Karpas-422 (cell line): ENCODE data around the gene FRMD8. TPM values are rescaled to one million over a fixed set of nuclear protein-coding genes. Genes with fewer than 3 reads are reported as not detected.

Experiments
- DNase-seq: peaks from one replicate; pipeline ENCODE4 v3.0.0-alpha.2; 2015
- H2AFZ ChIP-seq: fragments of 200-600 bp; sonication (generic); 2 replicates; pipeline ENCODE4 v1.6.1; 2014; ENCODE audit warnings: antibody characterized with exemption, low read length, mixed read lengths
- H3K27ac ChIP-seq: fragments of 200-600 bp; sonication (generic); 2 replicates; pipeline ENCODE4 v1.5.1; 2014; ENCODE audit warnings: mild to moderate bottlenecking, low read length, moderate library complexity
- H3K27me3 ChIP-seq: fragments of 200-600 bp; sonication (generic); 2 replicates; pipeline ENCODE4 v1.6.1; 2014; ENCODE audit warnings: low read length, mixed read lengths
- H3K36me3 ChIP-seq: fragments of 200-600 bp; sonication (generic); 2 replicates; pipeline ENCODE4 v1.6.1; 2014; ENCODE audit warnings: low read length, mixed read lengths; ENCODE audit not compliant: insufficient read depth
- H3K4me1 ChIP-seq: fragments of 200-600 bp; sonication (generic); 2 replicates; pipeline ENCODE4 v1.6.1; 2014; ENCODE audit warnings: mild to moderate bottlenecking, low read length, mixed read lengths
- H3K4me2 ChIP-seq: fragments of 200-600 bp; sonication (generic); 2 replicates; pipeline ENCODE4 v1.6.1; 2014; ENCODE audit warnings: low read length, low read depth, mild to moderate bottlenecking; ENCODE audit not compliant: poor library complexity, severe bottlenecking
- H3K4me3 ChIP-seq: fragments of 200-600 bp; sonication (generic); 2 replicates; pipeline ENCODE4 v1.5.1; 2014; ENCODE audit warnings: mild to moderate bottlenecking, antibody characterized with exemption, low read length, mixed read lengths
- H3K79me2 ChIP-seq: fragments of 200-600 bp; sonication (generic); 2 replicates; pipeline ENCODE4 v1.6.1; 2014; ENCODE audit warnings: mild to moderate bottlenecking, low read length, mixed read lengths
- H3K9ac ChIP-seq: fragments of 200-600 bp; sonication (generic); 2 replicates; pipeline ENCODE4 v1.6.0; 2014; ENCODE audit warnings: low read length
- H3K9me2 ChIP-seq: fragments of 200-600 bp; sonication (generic), shearing (Covaris generic); replicated peaks from 2 replicates; pipeline ENCODE4 v1.6.0; 2014; ENCODE audit warnings: mild to moderate bottlenecking, low read length, moderate library complexity; ENCODE audit not compliant: insufficient read depth
- H3K9me3 ChIP-seq: fragments of 300-700, 200-600 bp; sonication (generic); 2 replicates; pipeline ENCODE4 v1.6.1; 2014; ENCODE audit warnings: low read length, mixed read lengths
- H4K20me1 ChIP-seq: fragments of 200-600 bp; sonication (generic); 2 replicates; pipeline ENCODE4 v1.6.1; 2014; ENCODE audit warnings: mild to moderate bottlenecking, antibody characterized with exemption, low read length, low read depth; ENCODE audit not compliant: insufficient read depth
- total RNA-seq: library from RNA; depleted of rRNA; stranded (reverse); fragments of >200 nt; shearing (Covaris generic); gene quantifications from 2 replicates; pipeline ENCODE4 v1.2.3, GENCODE V29; 2014; ENCODE audit warnings: low replicate concordance

Gene FRMD8
- total RNA-seq, 1 experiment from 2014 or later: 48.5 TPM

GRCh38 chr11:65435411-65435931, 49.0 kb downstream of the FRMD8 start:
- Histone ChIP-seq H3K27me3 (no peaks in the 10 kb centered on the region), H3K4me3 (no peak overlapping the region), H4K20me1 (no peaks in the 10 kb centered on the region), H3K79me2 (peaks cover 11% of the 10 kb centered on the region), H3K4me1 (peaks cover 49% of the 10 kb centered on the region), H3K9me2 (no peaks in the 10 kb centered on the region), H2AFZ (no peak overlapping the region), H3K36me3 (peaks cover 29% of the 10 kb centered on the region), H3K9ac (no peak overlapping the region), H3K4me2 (no peak overlapping the region), H3K27ac (peak overlapping the region; percentile 21), H3K9me3 (no peaks in the 10 kb centered on the region)
- DNase-seq: peak; percentile 41

GRCh38 chr11:65435981-65436411, 49.6 kb downstream of the FRMD8 start:
- Histone ChIP-seq H3K79me2 (peaks cover 11% of the 10 kb centered on the region), H3K9me2 (no peaks in the 10 kb centered on the region), H3K9ac (no peak overlapping the region), H3K36me3 (peaks cover 29% of the 10 kb centered on the region), H4K20me1 (no peaks in the 10 kb centered on the region), H3K27me3 (no peaks in the 10 kb centered on the region), H2AFZ (no peak overlapping the region), H3K4me3 (no peak overlapping the region), H3K9me3 (no peaks in the 10 kb centered on the region), H3K4me1 (peaks cover 49% of the 10 kb centered on the region), H3K4me2 (no peak overlapping the region), H3K27ac (0 out of 2 replicates have a peak overlapping the region, but pooled peaks have one; percentile 21)
- peak; percentile 43 for DNase-seq

DNA sequence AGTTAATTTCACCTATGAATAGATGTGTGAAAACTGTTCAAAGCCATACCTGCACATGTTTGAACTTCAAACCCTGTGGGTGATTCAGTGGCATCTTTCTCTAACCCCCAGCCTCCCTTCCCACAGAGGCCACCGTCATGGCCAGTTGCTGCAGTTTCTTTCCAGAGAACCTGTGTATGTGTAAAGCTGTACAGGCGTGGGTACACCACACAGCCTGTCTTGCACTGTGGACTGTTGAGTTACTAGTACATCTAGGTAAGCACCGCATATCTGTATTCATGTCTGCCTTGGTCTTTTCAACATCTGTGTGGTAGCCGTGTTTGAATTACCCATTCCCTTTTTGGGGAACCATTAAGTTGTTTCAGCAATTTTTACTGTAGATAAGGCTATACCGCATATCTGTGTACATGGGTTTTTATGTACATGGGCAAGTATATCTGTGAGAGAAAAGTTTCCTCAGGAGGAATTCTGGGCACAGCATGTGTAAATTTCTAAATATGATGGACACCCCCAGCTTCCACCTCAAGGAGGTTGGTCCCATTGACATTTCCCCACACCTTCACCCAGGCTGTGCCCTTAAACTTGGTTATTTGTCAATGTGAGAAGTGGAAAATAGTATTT, 50.1 kb downstream of the FRMD8 start:
- Histone ChIP-seq H2AFZ (no peak overlapping the region), H4K20me1 (no peaks in the 10 kb centered on the region), H3K9ac (no peak overlapping the region), H3K79me2 (peaks cover 10% of the 10 kb centered on the region), H3K27ac (0 out of 2 replicates have a peak overlapping the region, but pooled peaks have one; percentile 21), H3K4me3 (no peak overlapping the region), H3K9me2 (no peaks in the 10 kb centered on the region), H3K9me3 (no peaks in the 10 kb centered on the region), H3K36me3 (peaks cover 29% of the 10 kb centered on the region), H3K4me1 (peaks cover 49% of the 10 kb centered on the region), H3K27me3 (no peaks in the 10 kb centered on the region), H3K4me2 (no peak overlapping the region)
- peak; percentile 40 for DNase-seq

DNA sequence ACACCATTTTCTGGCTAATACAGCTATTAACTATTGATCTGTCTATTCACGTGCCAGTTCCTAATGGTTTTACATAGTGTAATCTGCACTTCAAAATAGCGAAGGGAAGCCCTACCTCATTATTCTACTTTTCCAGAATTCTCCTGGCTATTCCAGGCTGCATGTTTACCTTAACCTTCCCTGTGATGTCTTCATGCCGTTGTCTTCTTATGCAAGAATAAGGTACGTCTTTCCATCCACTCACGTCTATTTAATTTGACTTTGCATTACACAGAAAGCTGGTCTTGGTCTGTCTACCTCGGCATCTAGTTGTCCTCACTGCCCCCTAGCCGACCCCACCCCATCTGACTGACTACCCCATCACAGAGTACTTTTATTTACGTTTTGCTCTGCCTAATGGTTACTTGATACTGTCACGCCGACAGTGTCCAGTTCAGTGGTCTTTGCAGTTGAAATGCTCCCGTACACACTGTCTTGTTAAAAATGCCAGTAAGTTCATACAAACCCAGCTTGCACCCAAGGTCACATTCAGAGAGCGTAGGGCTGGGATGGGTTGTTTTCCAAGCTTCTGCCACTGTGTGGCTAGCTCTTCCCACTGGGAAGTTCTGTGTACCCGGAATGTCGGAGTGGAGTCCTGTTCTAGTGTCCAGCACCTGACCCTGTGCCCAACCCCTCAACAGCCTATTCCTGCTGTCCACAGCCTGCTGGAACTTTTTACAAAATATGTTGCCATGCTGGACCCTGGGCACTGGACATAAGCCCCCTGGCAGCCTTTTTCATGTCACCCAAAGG, 51.2 kb downstream of the FRMD8 start:
- DNase-seq: peak; percentile 40
- Histone ChIP-seq H3K4me2 (no peak overlapping the region), H4K20me1 (no peaks in the 10 kb centered on the region), H3K9ac (no peak overlapping the region), H2AFZ (no peak overlapping the region), H3K4me1 (peaks cover 49% of the 10 kb centered on the region), H3K9me3 (no peaks in the 10 kb centered on the region), H3K27me3 (no peaks in the 10 kb centered on the region), H3K9me2 (no peaks in the 10 kb centered on the region), H3K4me3 (no peak overlapping the region), H3K79me2 (peaks cover 6% of the 10 kb centered on the region), H3K36me3 (peaks cover 29% of the 10 kb centered on the region), H3K27ac (no peak overlapping the region)

- peak overlapping the region; percentile 90 for H3K27ac ChIP-seq
- H3K9me2 ChIP-seq: no peaks in the 10 kb centered on the region
- peaks cover 29% of the 10 kb centered on the region for H3K36me3 ChIP-seq
- H3K4me2 ChIP-seq: peak overlapping the region; percentile 55
- peaks cover 55% of the 10 kb centered on the region for H3K4me1 ChIP-seq
- H3K79me2 ChIP-seq: peaks cover 6% of the 10 kb centered on the region
- no peaks in the 10 kb centered on the region for H4K20me1 ChIP-seq
- peak; percentile 54 for DNase-seq
- no peaks in the 10 kb centered on the region for H3K9me3 ChIP-seq
- H2AFZ ChIP-seq: no peak overlapping the region
- H3K4me3 ChIP-seq: no peak overlapping the region
- no peak overlapping the region for H3K9ac ChIP-seq
- no peaks in the 10 kb centered on the region for H3K27me3 ChIP-seq
These were observed 52.1 kb downstream of the FRMD8 start for GRCh38 chr11:65438257-65439151.

- Histone ChIP-seq H3K27ac (peak overlapping the region; percentile 90), H2AFZ (no peak overlapping the region), H3K4me1 (peaks cover 65% of the 10 kb centered on the region), H3K4me3 (0 out of 2 replicates have a peak overlapping the region, but pooled peaks have one; percentile 36), H3K36me3 (peaks cover 21% of the 10 kb centered on the region), H3K27me3 (no peaks in the 10 kb centered on the region), H4K20me1 (no peaks in the 10 kb centered on the region), H3K9me2 (no peaks in the 10 kb centered on the region), H3K9ac (peak overlapping the region; percentile 53; the same call in 1 of the 2 replicates), H3K4me2 (peak overlapping the region; percentile 55), H3K79me2 (peaks cover 6% of the 10 kb centered on the region), H3K9me3 (no peaks in the 10 kb centered on the region)
- peak; percentile 64 for DNase-seq
These were observed 53.1 kb downstream of the FRMD8 start for GRCh38 chr11:65439331-65440181.

- peak; percentile 84 for DNase-seq
- H3K9ac ChIP-seq: peak overlapping the region; percentile 53
- H3K9me2 ChIP-seq: no peaks in the 10 kb centered on the region
- H3K9me3 ChIP-seq: no peaks in the 10 kb centered on the region
- peak overlapping the region; percentile 90 for H3K27ac ChIP-seq
- no peaks in the 10 kb centered on the region for H4K20me1 ChIP-seq
- peaks cover 6% of the 10 kb centered on the region for H3K79me2 ChIP-seq
- H3K4me1 ChIP-seq: peaks cover 79% of the 10 kb centered on the region
- no peak overlapping the region for H2AFZ ChIP-seq
- H3K36me3 ChIP-seq: peaks cover 19% of the 10 kb centered on the region
- H3K4me3 ChIP-seq: peak overlapping the region; percentile 36
- no peaks in the 10 kb centered on the region for H3K27me3 ChIP-seq
- H3K4me2 ChIP-seq: peak overlapping the region; percentile 55
These were observed 54.5 kb downstream of the FRMD8 start for GRCh38 chr11:65440831-65441499.
